ENCODE results near the gene PHLDB2. TPM values are rescaled to one million over a fixed set of nuclear protein-coding genes. Genes with fewer than 3 reads are reported as not detected.

PHLDB2 gene
- total RNA-seq, 1 experiment from 2014 or later = 13.2 TPM

- no peak overlapping the region for H2AK5ac ChIP-seq (ENCODE audit: insufficient read length, low read length)
- Mint-ChIP-seq H3K4me3 (no peak overlapping the region; a peak in 1 of 5 replicates), H3K36me3 (ENCODE audit: insufficient read depth in 1 of 3, low read depth in 3 of 3) (no peaks in the 10 kb centered on the region), H3K27ac (no peak overlapping the region; a peak in 1 of 7 replicates), H3K27me3 (ENCODE audit: low read depth) (peaks cover 35% of the 10 kb centered on the region), H3K9me3 (no peaks in the 10 kb centered on the region), H3K4me1 (peaks cover 13 to 19% of the 10 kb centered on the region in 2 experiments)
- DNase-seq = no peak
- H3K4me1 ChIP-seq (ENCODE audit: insufficient read depth, low read length) = no peaks in the 10 kb centered on the region
- no peak overlapping the region for H3K4ac ChIP-seq (ENCODE audit: low read depth, low read length)
- H3K14ac ChIP-seq (ENCODE audit: insufficient read depth, low read length) = no peak overlapping the region
- peaks cover 11% of the 10 kb centered on the region for H3K23me2 ChIP-seq (ENCODE audit: insufficient read length, low read depth, low read length, poor library complexity, severe bottlenecking)
- no peak overlapping the region for H3K27ac ChIP-seq (ENCODE audit: insufficient read length, low read depth, low read length)
- WGBS (ENCODE audit: extremely low coverage, insufficient read length, low lambda C conversion rate) = no CpG with 5 or more reads among the region's 2 CpGs
- no peaks in the 10 kb centered on the region for H3K27me3 ChIP-seq (ENCODE audit: insufficient read depth, low read length)
- H3K9ac ChIP-seq (ENCODE audit: extremely low read depth, insufficient read length, low read length) = no peak overlapping the region
- H4K20me1 ChIP-seq (ENCODE audit: control insufficient read depth, insufficient read depth, insufficient read length) = no peaks in the 10 kb centered on the region
- H2BK20ac ChIP-seq (ENCODE audit: low read depth, low read length, poor library complexity, severe bottlenecking) = no peak overlapping the region
- H3K79me2 ChIP-seq (ENCODE audit: insufficient read depth, low read length) = no peaks in the 10 kb centered on the region
- no peak overlapping the region for H3K56ac ChIP-seq (ENCODE audit: insufficient read length, low read depth, low read length)
- no peaks in the 10 kb centered on the region for H3K9me3 ChIP-seq (ENCODE audit: control insufficient read depth, low read depth, low read length)
- TF ChIP-seq CTCF (conservative IDR thresholded peaks at IDR 0.05) = no peak
- no peak overlapping the region for H2BK12ac ChIP-seq (ENCODE audit: insufficient read length, low read depth, low read length)
- H4K5ac ChIP-seq (ENCODE audit: insufficient read length, low read depth, low read length) = no peak overlapping the region
- H3K18ac ChIP-seq (ENCODE audit: insufficient read length, low read depth, low read length) = no peak overlapping the region
- no peak overlapping the region for H4K8ac ChIP-seq (replicated peaks; ENCODE audit: insufficient read length, low read depth, low read length)
- no peak overlapping the region for H3T11ph ChIP-seq (ENCODE audit: low read length)
- no peaks in the 10 kb centered on the region for H3K79me1 ChIP-seq (ENCODE audit: insufficient read depth, low read depth, low read length, poor library complexity, severe bottlenecking)
- no peak overlapping the region for H2BK120ac ChIP-seq (ENCODE audit: low read depth, low read length, poor library complexity, severe bottlenecking)
- H2AFZ ChIP-seq (ENCODE audit: low read length) = no peak overlapping the region
- no peak overlapping the region for H2BK5ac ChIP-seq (ENCODE audit: insufficient read length, low read length)
- no peak overlapping the region for H2BK15ac ChIP-seq (ENCODE audit: low read depth, low read length)
- H3K23ac ChIP-seq (ENCODE audit: insufficient read length, low read depth, low read length) = no peak overlapping the region
- H3K4me2 ChIP-seq (ENCODE audit: insufficient read depth, insufficient read length, low read length) = no peak overlapping the region
- H4K91ac ChIP-seq (ENCODE audit: insufficient read length, low read depth, low read length) = no peak overlapping the region
These were observed 4.1 kb upstream of the PHLDB2 start for GRCh38 chr3:111854990-111855389.

Data from H9 (cell line).